Left cardiac atrium (tissue), 4 donors: ENCODE results near the gene LHX5. TPM values are rescaled to one million over a fixed set of nuclear protein-coding genes. Genes with fewer than 3 reads are reported as not detected.

Experiments used
- ATAC-seq, 2 donors: fragments of 200-7000 bp; cut with Tn5 transposase; one replicate each; pipeline ENCODE4 v1.9.1; 2020; ENCODE audit warnings: mild to moderate bottlenecking in 2 of 2, moderate library complexity in 2 of 2
- DNase-seq: peaks from one replicate; pipeline ENCODE4 v3.0.0-alpha.2; 2020
- intact Hi-C, 2 donors: fragments of 100-400 bp; cut with DNase I; formaldehyde crosslinking; loops; one replicate each; pipeline versions ENCODE4 v1.14.1 to v1.15.1; 2022 to 2023
- total RNA-seq, 2 donors: library from RNA; stranded (reverse); fragmentation: NEBNext Ultra II Directional; extraction: Animal tissue kit (Norgen Biotek cat#: 25700); gene quantifications; one replicate each; pipeline ENCODE4 v1.2.1, GENCODE V29; 2021
- donor health status: DM: no; HTN: yes; CAD: no.
- donor health status: DM: no; HTN: yes; CAD: no; lungs with severe emphysema.
- donor health status: DM: yes; HTN: yes; CAD: no.
- donor health status: Dilated cardiomyopathy.

LHX5 gene
- total RNA-seq, 2 donors from 2014 or later: not detected

GRCh38 chr12:113467502-113468364 is 3.9 kb downstream of the LHX5 start:
- DNase-seq: no peak
- ATAC-seq: no peak
- intact Hi-C loops: no loop called here

- DNase-seq (no peak), ATAC-seq (no peak)
- intact Hi-C loops: no loop called here
These were observed 4.5 kb downstream of the LHX5 start for GRCh38 chr12:113467142-113467501.

GRCh38 chr12:113466454-113467141 is 5.1 kb downstream of the LHX5 start:
- ATAC-seq (no peak), DNase-seq (no peak)
- intact Hi-C loops: no loop called here

GRCh38 chr12:113465808-113466453 is 5.7 kb downstream of the LHX5 start:
- ATAC-seq: no peak
- intact Hi-C loops: no loop called here
- no peak for DNase-seq

- no peak for DNase-seq
- ATAC-seq: no peak
- intact Hi-C loops: loop anchor here in 1 of 2 donors (5.0 kb wide), 1 partner anchor 447 kb away; no protein-coding TSS in a partner anchor
These were observed 6.6 kb downstream of the LHX5 start for GRCh38 chr12:113464852-113465719.

GRCh38 chr12:113464452-113464775 is 7.3 kb downstream of the LHX5 start:
- intact Hi-C loops: loop anchor here in 1 of 2 donors (5.0 kb wide), 1 partner anchor 448 kb away; no protein-coding TSS in a partner anchor
- ATAC-seq: no peak
- DNase-seq: no peak

GRCh38 chr12:113463746-113464451 is 7.8 kb downstream of the LHX5 start:
- no peak for DNase-seq
- intact Hi-C loops: loop anchor here in 1 of 2 donors (5.0 kb wide), 1 partner anchor 448 kb away; no protein-coding TSS in a partner anchor
- ATAC-seq: no peak

- ATAC-seq (peak; percentile 9 to 12), DNase-seq (no peak)
- intact Hi-C loops: loop anchor here in 1 of 2 donors (5.0 kb wide), 1 partner anchor 449 kb away; no protein-coding TSS in a partner anchor
These were observed 8.5 kb downstream of the LHX5 start for GRCh38 chr12:113462998-113463745.

GRCh38 chr12:113462117-113462774 is 9.4 kb downstream of the LHX5 start:
- ATAC-seq (peak; percentile 86 to 87), DNase-seq (peak; percentile 84)
- intact Hi-C loops: loop anchor here in 1 of 2 donors (5.0 kb wide), 1 partner anchor 450 kb away; no protein-coding TSS in a partner anchor

- DNase-seq (no peak), ATAC-seq (no peak)
- intact Hi-C loops: loop anchor here in 1 of 2 donors (5.0 kb wide), 1 partner anchor 451 kb away; no protein-coding TSS in a partner anchor
These were observed 10.0 kb downstream of the LHX5 start for GRCh38 chr12:113461666-113462065.

- no peak for ATAC-seq
- intact Hi-C loops: loop anchor here in 1 of 2 donors (5.0 kb wide), 1 partner anchor 452 kb away; no protein-coding TSS in a partner anchor
- no peak for DNase-seq
These were observed 11.7 kb downstream of the LHX5 start for GRCh38 chr12:113459981-113460380.

GRCh38 chr12:113457710-113458109 is 14.0 kb downstream of the LHX5 start:
- intact Hi-C loops: no loop called here
- DNase-seq (no peak), ATAC-seq (no peak)

- ATAC-seq (no peak), DNase-seq (no peak)
- intact Hi-C loops: no loop called here
These were observed 14.5 kb downstream of the LHX5 start for GRCh38 chr12:113457185-113457584.

- ATAC-seq: no peak
- intact Hi-C loops: no loop called here
- DNase-seq: no peak
These were observed 14.9 kb downstream of the LHX5 start for GRCh38 chr12:113456761-113457160.

- no peak for DNase-seq
- intact Hi-C loops: no loop called here
- ATAC-seq: no peak
These were observed 15.5 kb downstream of the LHX5 start for GRCh38 chr12:113456199-113456598.

- ATAC-seq: no peak
- intact Hi-C loops: no loop called here
- DNase-seq: no peak
These were observed 18.3 kb downstream of the LHX5 start for GRCh38 chr12:113453330-113453729.

GRCh38 chr12:113452458-113452857 is 19.2 kb downstream of the LHX5 start:
- ATAC-seq: no peak
- intact Hi-C loops: no loop called here
- DNase-seq: no peak
